Cardiac fibroblast (primary cell): ENCODE results near the gene PTPN20.

ENCODE experiments used
- DNase-seq, 2 donors: peaks; one replicate each; pipeline versions ENCODE4 v3.0.0 to v3.0.0-alpha.2; 2010; ENCODE audit warnings: low read depth in 2 of 2
- H3K4me3 ChIP-seq, 2 donors: replicated peaks in 1 of 2; 1 replicate in 1 of 2; 2 replicates in 1 of 2; pipeline ENCODE4 v1.5.1; 2011; ENCODE audit warnings: low read depth in 2 of 2, low read length in 2 of 2, mild to moderate bottlenecking in 2 of 2, moderate library complexity in 1 of 2
- CTCF ChIP-seq: IDR thresholded peaks from one replicate; pipeline ENCODE4 v1.5.1; 2011; ENCODE audit warnings: low read depth, mild to moderate bottlenecking, low read length, inconsistent platforms

The PTPN20 gene

GRCh38 chr10:47040041-47040491 is 128.8 kb downstream of the PTPN20 start:
- H3K4me3 ChIP-seq: no peak overlapping the region
- TF ChIP-seq CTCF: no peak
- no peak for DNase-seq

DNA sequence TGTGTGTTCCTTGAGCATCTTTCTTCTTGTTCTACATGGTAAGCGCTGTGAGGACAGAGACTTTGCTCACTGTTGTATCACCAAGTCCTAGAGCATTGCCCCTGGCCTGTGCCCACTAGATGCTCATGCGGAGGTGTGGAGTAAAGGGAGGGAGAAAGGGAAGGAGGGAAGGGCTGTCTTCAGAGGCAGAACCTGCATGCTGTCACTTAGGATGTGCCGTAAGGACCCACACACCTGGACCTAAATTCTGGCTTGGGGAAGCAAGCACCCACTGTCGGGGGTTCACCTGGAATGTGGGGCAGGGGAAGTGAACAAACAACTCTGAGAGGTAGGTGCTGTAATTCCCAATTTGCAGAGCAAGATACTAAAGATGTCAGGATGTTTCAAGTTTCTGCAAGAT is 129.5 kb downstream of the PTPN20 start:
- TF ChIP-seq CTCF: no peak
- H3K4me3 ChIP-seq: no peak overlapping the region
- no peak for DNase-seq

DNA sequence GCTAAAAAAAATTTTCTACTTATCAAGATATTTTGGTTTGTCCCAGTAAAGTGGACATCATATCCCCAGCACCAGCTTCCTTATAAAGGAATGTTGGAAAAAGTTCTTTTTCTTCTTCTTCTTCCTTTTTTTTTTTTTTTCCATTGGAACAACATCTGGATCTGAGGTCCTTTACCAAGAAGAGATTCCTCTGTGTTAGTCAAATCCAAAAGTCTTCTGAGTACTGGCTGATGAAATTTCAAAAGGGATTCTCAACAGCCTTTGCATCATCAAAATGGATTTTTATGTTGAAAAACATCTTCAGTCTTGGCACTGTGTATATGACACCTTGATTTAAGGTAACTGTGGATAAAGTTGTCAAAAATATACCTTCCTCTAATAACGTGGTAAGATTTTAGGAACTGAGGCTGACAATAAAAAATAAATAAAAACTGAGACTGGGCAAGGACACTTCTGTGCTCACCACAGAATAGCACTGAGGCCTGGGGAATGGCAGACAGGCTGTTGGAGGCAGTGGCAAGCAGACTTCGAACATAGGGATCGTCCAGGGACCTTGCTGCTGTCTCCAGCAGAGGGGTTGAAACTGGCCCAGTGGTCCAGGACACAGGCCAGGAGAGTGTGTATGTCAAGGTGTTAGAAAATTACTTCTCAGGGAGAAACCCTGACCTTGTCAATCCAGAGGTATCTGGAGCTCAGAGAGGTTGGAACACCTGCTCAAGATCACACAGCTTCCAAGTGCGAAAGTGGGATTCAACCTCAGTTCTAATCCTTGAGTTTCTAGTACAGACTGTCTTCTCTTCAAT is 130.4 kb downstream of the PTPN20 start:
- no peak for TF ChIP-seq CTCF
- no peak overlapping the region for H3K4me3 ChIP-seq
- no peak for DNase-seq

DNA sequence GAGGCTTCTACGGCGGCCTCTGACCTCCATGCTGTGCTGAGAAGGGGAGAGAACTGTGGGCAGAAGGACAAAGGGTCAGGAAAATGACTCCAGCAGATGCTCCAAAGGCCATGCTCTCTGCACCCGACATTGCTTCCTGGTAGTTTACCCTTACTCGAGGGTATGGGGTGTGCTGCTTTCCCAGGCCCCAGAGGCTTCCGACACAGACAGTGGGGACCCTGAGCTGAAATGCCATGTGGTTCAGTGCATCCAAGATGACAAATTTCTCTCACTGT is 130.9 kb downstream of the PTPN20 start:
- no peak overlapping the region for H3K4me3 ChIP-seq
- no peak for DNase-seq
- no peak for TF ChIP-seq CTCF

DNA sequence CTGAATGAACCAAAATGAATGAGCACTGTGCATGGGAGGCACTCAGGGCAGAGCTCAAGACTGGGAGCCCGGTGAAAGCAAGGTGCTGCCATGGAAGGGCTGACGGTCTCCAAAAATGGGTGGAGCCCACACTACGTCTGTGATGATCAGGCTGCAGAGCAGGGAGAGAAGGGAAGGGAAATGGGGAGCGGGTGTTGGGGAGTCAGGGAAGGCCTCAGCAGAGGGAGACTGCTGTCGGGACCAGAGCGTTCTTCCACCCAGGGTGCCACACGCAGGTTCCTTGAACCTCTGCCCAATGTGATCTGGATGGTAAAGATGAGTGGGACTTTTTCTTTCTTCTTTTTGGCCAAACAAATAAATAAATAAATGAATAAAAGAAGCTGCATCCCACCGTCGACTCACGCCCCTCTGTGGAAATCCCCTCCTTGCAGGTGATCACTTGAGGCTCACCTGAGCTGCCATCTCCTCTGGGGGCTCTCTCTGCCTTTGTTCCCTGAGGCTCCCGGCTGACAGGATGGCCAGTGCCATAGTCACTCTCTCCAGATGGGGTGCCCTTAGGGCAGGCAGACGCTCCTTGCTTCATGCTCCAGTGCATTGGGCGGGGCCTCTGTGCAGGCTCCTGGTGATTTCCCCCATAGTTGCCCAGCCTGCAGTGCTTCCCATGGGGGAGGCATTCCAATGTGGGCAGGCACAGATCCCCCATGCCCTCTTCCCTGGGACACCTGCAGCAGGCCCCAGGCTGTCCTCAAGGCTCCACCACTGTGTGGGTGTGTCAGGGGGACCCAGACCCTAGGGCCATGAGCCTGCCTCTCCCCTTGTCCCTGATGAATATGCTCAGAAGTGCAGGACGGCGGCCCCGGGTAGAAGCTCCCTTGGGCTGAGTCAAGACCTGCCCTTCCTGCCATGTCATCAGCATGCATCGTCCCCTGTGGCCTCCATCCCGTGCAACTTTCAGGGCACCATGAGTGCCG is 131.8 kb downstream of the PTPN20 start:
- DNase-seq: no peak
- no peak for TF ChIP-seq CTCF
- H3K4me3 ChIP-seq: no peak overlapping the region

- DNase-seq: no peak
- no peak for TF ChIP-seq CTCF
- H3K4me3 ChIP-seq: no peak overlapping the region
These were observed 132.8 kb downstream of the PTPN20 start for GRCh38 chr10:47043928-47044538.
